ENCODE measurements around the gene SRC.

Gene SRC

GRCh38 chr20:37392441-37393195 is 46.7 kb downstream of the SRC start:
- TF ChIP-seq CTCF (IDR thresholded peaks at IDR 0.05; ENCODE audit: insufficient read depth, missing control alignments), result peak; percentile 19
- DNase-seq (ENCODE audit: insufficient read length, low spot score) (no peak), FAIRE-seq (no peak)

GRCh38 chr20:37393196-37393862 is 47.4 kb downstream of the SRC start:
- FAIRE-seq, result no peak
- TF ChIP-seq CTCF (IDR thresholded peaks at IDR 0.05; ENCODE audit: insufficient read depth, missing control alignments), result no peak

GRCh38 chr20:37393863-37394542 is 48.1 kb downstream of the SRC start:
- TF ChIP-seq CTCF (IDR thresholded peaks at IDR 0.05; ENCODE audit: insufficient read depth, missing control alignments), result no peak
- DNase-seq (ENCODE audit: insufficient read length, low spot score) (no peak), FAIRE-seq (no peak)

More at GRCh38 chr20:37393196-37393862, 47.4 kb downstream of the SRC start:
- DNase-seq (ENCODE audit: insufficient read length, low spot score), result no peak

- DNase-seq (ENCODE audit: insufficient read length, low spot score) (no peak), FAIRE-seq (no peak)
- TF ChIP-seq CTCF (IDR thresholded peaks at IDR 0.05; ENCODE audit: insufficient read depth, missing control alignments), result no peak
Observed at GRCh38 chr20:37394543-37395409, 48.8 kb downstream of the SRC start.

- no peak for DNase-seq (ENCODE audit: insufficient read length, low spot score)
Observed at GRCh38 chr20:37395410-37395797, 49.5 kb downstream of the SRC start.

More at GRCh38 chr20:37395410-37395797, 49.5 kb downstream of the SRC start:
- TF ChIP-seq CTCF (IDR thresholded peaks at IDR 0.05; ENCODE audit: insufficient read depth, missing control alignments), result no peak
- FAIRE-seq, result no peak
